ENCODE data around the gene RAD23A.
A peak's percentile ranks its signal among the peaks of the same experiment; 100 is the strongest.
"Not testable (repeated sequence)": the region's sequence is repeated elsewhere in the genome, so short reads cannot be mapped to it uniquely, and the experiment has no call there.

The RAD23A gene

GRCh38 chr19:12956446-12957388 is 11.1 kb downstream of the RAD23A start, which contains the start of gene GADD45GIP1:
Gene GADD45GIP1 (minus strand): TSS chr19:12957223. CDS start chr19:12957212, 11 bp downstream.
- DNase-seq = peak; percentile 36

GRCh38 chr19:12957389-12957952 is 11.8 kb downstream of the RAD23A start:
- not testable (repeated sequence) for DNase-seq

- no peak for DNase-seq
These were observed 13.8 kb downstream of the RAD23A start for GRCh38 chr19:12959481-12959880.

GRCh38 chr19:12965017-12965811 is 19.6 kb downstream of the RAD23A start:
- peak; percentile 51 for DNase-seq

GRCh38 chr19:12965812-12966135 is 20.1 kb downstream of the RAD23A start:
- no peak for DNase-seq

- DNase-seq = no peak
These were observed 22.2 kb downstream of the RAD23A start for GRCh38 chr19:12967907-12968306.

GRCh38 chr19:12969292-12969988 is 23.8 kb downstream of the RAD23A start, which contains the start of gene DAND5:
Gene DAND5 (plus strand): TSS chr19:12969576. CDS start chr19:12969661, 85 bp downstream.
- DNase-seq = peak; percentile 79

- no peak for DNase-seq
These were observed 24.6 kb downstream of the RAD23A start for GRCh38 chr19:12970070-12970820.

- DNase-seq = no peak
These were observed 27.6 kb downstream of the RAD23A start for GRCh38 chr19:12973236-12973635.

GRCh38 chr19:12974301-12975220 is 28.9 kb downstream of the RAD23A start:
- DNase-seq = peak; percentile 73

- no peak for DNase-seq
These were observed 29.6 kb downstream of the RAD23A start for GRCh38 chr19:12975221-12975741.

GRCh38 chr19:12976109-12976508 is 30.4 kb downstream of the RAD23A start:
- not testable (repeated sequence) for DNase-seq

- no peak for DNase-seq
These were observed 34.3 kb downstream of the RAD23A start for GRCh38 chr19:12979974-12980373.

- DNase-seq = no peak
These were observed 37.0 kb downstream of the RAD23A start for GRCh38 chr19:12982648-12983047.

GRCh38 chr19:12983091-12983490 is 37.4 kb downstream of the RAD23A start:
- no peak for DNase-seq

GRCh38 chr19:12983542-12984142 is 38.0 kb downstream of the RAD23A start:
- peak; percentile 46 for DNase-seq

GRCh38 chr19:12984143-12984627 is 38.5 kb downstream of the RAD23A start:
- DNase-seq = no peak

- DNase-seq = no peak
These were observed 39.0 kb downstream of the RAD23A start for GRCh38 chr19:12984683-12985048.

GRCh38 chr19:12985049-12985776 is 39.6 kb downstream of the RAD23A start:
- no peak for DNase-seq

All from NCI-H446 treated with DMSO at 0.1 percent for 48 hours (cell line).